GM12864 (cell line): ENCODE data around the gene IGDCC3.

ENCODE experiments used
- DNase-seq: peaks from one replicate; pipeline ENCODE4 v3.0.0-alpha.2; 2011; ENCODE audit warnings: low read depth
- H3K4me3 ChIP-seq: 2 replicates; pipeline ENCODE4 v1.5.1; 2011; ENCODE audit warnings: mild to moderate bottlenecking, low read depth, low read length, control low read depth
- TF ChIP-seq, protein P1 (sequence below): IDR thresholded peaks from 2 replicates; pipeline ENCODE4 v1.5.1; 2011; ENCODE audit warnings: low read depth, mild to moderate bottlenecking, moderate library complexity, low read length, control low read depth, inconsistent platforms; ENCODE audit errors: missing control alignments

IGDCC3 gene

DNA sequence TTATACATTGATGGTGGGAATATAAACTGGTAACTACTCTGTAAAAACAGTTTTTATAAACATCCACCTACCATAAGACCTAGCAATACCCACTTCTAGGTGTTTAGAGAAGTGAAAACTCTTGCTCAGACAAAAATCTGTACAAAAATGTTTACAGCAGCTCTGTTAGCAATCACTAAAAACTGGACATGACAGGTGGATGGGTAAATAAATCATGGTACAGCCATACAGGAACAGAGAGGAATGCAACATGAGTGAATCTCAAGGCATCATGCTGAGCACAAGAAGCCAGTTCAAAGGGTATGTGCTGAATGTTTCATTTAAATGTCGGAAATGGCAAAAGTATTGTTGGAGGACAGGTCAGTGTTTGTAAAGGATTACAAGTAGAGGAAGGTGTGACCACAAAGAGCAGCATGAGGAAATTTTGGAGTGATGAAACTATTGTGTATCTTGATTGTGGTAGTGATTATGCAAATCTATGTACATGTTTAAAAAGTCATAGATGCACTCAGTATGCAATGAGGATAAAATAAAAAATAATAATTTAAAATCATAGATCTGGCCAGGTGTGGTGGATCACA is 84.8 kb downstream of the IGDCC3 start:
- TF ChIP-seq, protein P1, sequence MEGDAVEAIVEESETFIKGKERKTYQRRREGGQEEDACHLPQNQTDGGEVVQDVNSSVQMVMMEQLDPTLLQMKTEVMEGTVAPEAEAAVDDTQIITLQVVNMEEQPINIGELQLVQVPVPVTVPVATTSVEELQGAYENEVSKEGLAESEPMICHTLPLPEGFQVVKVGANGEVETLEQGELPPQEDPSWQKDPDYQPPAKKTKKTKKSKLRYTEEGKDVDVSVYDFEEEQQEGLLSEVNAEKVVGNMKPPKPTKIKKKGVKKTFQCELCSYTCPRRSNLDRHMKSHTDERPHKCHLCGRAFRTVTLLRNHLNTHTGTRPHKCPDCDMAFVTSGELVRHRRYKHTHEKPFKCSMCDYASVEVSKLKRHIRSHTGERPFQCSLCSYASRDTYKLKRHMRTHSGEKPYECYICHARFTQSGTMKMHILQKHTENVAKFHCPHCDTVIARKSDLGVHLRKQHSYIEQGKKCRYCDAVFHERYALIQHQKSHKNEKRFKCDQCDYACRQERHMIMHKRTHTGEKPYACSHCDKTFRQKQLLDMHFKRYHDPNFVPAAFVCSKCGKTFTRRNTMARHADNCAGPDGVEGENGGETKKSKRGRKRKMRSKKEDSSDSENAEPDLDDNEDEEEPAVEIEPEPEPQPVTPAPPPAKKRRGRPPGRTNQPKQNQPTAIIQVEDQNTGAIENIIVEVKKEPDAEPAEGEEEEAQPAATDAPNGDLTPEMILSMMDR, result no peak
- H3K4me3 ChIP-seq, result no peak overlapping the region
- no peak for DNase-seq

DNA sequence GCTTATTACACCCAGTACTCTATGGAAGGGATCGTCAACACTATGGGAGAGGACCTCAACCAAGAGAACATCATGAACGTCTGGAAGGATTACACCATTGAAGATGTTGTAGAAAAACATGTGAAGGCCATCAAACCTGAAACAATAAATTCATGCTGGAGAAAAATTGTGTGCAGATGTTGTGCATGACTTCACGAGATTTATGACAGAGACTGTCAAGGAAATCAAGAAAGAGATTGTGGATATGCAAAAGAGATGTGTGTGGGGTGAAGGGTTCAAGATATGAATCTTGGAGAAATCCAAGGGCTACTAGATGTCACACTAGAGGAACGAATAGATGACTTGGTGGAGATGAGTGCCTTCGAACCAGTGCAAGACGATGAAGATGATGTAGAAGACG is 87.6 kb downstream of the IGDCC3 start:
- TF ChIP-seq, protein P1, result no peak
- H3K4me3 ChIP-seq, result no peak overlapping the region
- no peak for DNase-seq

DNA sequence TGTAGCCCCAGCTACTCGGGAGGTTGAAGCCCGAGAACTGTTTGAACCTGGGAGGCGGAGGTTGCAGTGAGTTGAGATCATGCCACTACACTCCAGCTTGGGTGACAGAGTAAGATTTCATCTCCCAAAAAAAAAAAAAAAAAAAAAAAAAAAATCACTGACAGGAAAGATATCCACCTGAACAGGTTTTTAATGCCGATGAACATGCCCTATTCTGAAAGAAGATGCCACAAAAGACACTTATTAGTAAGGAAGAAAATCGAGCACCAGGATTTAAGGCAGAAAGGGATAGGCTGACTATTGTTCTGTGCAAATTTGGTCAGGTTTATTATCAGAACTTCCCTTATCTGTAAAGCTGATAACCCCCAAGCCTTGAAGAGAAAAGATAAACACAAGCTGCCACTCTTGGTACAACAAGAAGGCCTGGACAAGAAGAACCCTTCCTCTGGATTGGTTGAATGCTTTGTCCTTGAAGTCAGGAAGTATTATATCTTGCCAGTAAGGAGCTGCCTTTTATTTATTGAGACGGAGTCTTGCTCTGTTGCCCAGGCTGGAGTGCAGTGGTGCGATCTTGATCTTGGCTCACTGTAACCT is 88.4 kb downstream of the IGDCC3 start:
- TF ChIP-seq, protein P1, result no peak
- no peak for DNase-seq
- no peak overlapping the region for H3K4me3 ChIP-seq

DNA sequence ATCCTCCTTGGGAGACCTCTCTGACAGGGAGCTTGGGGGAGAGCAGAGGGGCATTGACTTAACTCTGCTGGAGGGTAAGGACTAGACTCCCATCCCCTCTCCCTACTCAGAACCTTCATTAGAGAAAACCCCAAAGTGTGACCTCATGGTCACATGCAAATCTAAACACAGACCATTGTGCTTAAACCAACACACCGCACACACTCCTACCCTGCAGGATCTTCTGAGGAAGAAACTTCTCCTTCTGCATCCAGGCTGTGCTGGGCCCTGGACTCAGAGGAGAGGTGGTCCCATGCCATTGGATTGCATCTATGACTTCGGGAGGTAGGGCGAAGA is 90.3 kb downstream of the IGDCC3 start:
- TF ChIP-seq, protein P1, result no peak
- H3K4me3 ChIP-seq, result no peak overlapping the region; the same call in 1 of the 2 replicates
- no peak for DNase-seq

DNA sequence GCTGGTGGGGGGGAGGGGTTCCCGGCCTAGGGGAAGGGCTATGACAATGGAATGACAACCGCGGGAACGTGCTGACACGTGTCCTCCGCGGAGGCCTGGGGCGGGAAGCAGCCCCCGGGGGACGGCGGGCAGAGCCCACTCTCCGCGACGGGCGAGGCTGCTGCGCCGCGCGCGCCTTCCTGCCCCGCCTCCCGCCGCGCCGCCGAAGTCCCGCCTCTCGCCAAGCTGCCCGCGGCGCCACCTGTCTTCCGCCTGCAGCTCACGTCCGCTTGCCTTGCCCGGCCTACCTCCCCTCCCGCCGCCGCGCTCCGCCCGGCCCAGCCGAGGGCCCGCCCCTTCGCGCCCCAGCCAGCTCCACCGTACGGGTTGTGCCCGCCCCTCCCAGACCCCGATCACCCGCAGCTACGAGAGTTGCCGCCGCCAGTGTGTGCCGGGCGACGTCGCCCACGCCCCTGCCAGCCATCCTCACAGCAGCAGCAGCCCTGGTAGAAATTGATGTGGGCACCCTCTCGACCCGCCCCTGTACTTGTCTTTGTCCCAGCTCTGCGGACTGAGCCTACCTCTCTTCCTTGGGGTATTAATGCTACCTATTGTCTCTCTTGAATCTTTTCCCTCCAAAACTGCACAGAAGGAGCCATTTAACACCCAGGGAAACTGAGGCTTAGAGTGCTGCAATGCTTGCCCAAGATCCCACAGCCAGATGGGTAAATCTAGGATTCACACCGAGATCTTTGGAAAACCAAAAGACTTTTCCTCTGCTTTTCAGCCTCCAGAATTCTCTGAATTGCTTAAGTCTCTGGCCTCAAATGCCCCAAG is 90.9 kb downstream of the IGDCC3 start, which contains the start of gene PARP16:
Gene PARP16 (minus strand): TSS at position 180 of the 816 bp plus-strand sequence. CDS start 457 bp downstream, outside the sequence.
- TF ChIP-seq, protein P1, result no peak
- peak within 1 kb of the TSS; percentile 69 for H3K4me3 ChIP-seq
- peak; percentile 67 for DNase-seq

DNA sequence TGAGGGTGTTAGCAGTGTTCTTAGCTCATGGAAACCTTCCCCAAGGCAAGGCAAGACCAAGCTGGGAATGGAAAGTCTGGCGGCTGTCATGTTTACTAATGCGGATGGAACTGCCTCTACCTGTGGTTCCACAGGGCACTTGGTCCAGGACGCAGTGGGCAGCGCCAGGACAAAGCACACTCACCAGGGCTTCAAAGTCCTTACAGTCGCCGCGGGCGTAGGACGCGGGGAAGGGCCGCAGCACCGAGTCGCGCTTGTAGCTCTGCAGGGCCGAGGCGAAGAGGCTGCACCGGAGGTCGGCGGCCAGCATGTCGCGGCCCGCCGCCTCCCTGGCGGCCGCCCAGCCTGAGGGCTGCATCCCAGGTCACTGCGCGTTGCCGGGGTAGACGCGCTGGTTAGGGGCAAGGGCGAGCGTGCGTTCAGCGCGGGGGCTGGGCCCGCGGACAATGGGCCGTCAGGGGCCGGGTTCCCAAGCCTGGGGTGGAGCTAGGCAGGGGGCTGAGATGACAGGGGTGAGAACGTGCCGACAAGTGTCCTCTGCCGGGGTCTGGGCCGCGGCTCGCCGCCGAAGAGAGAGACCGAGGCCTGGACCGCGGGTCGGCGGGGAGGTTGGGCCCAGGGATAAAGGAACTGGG is 91.6 kb downstream of the IGDCC3 start:
- peak overlapping the region; percentile 69 for H3K4me3 ChIP-seq
- TF ChIP-seq, protein P1, result no peak
- DNase-seq, result no peak
